HG03039 (cell line): ENCODE results near the gene OR1M1.
"Not testable (repeated sequence)": the region's sequence is repeated elsewhere in the genome, so short reads cannot be mapped to it uniquely, and the experiment has no call there.

Experiments
- ATAC-seq: cut with Tn5 transposase; IDR thresholded peaks from one replicate; pipeline ENCODE4 v1.9.1; 2021; ENCODE audit warnings: mild to moderate bottlenecking, moderate library complexity; ENCODE audit not compliant: unreplicated experiment

The OR1M1 gene

GRCh38 chr19:9086761-9087160 lies at the start of gene OR1M1:
Gene OR1M1, plus strand, starts transcription at chr19:9087061. Its CDS starts 6,184 bp downstream, at chr19:9093245.
- no peak for ATAC-seq

- no peak for ATAC-seq
These were observed 49.3 kb upstream of the OR1M1 start for GRCh38 chr19:9037400-9038062.

GRCh38 chr19:9039728-9040127 lies 47.1 kb upstream of the OR1M1 start:
- no peak for ATAC-seq

- no peak for ATAC-seq
These were observed 46.7 kb upstream of the OR1M1 start for GRCh38 chr19:9040131-9040530.

- no peak for ATAC-seq
These were observed 45.8 kb upstream of the OR1M1 start for GRCh38 chr19:9041023-9041422.

- no peak for ATAC-seq
These were observed 43.3 kb upstream of the OR1M1 start for GRCh38 chr19:9043524-9043923.

- ATAC-seq: no peak
These were observed 42.4 kb upstream of the OR1M1 start for GRCh38 chr19:9044449-9044848.

GRCh38 chr19:9046694-9047093 lies 40.2 kb upstream of the OR1M1 start:
- ATAC-seq: no peak

- ATAC-seq: no peak
These were observed 34.0 kb upstream of the OR1M1 start for GRCh38 chr19:9052894-9053293.

- ATAC-seq: not testable (repeated sequence)
These were observed 33.2 kb upstream of the OR1M1 start for GRCh38 chr19:9053674-9054073.

- no peak for ATAC-seq
These were observed 32.7 kb upstream of the OR1M1 start for GRCh38 chr19:9054207-9054606.

GRCh38 chr19:9054765-9055164 lies 32.1 kb upstream of the OR1M1 start:
- no peak for ATAC-seq

- ATAC-seq: not testable (repeated sequence)
These were observed 30.7 kb upstream of the OR1M1 start for GRCh38 chr19:9056131-9056530.

GRCh38 chr19:9057505-9058258 lies 29.2 kb upstream of the OR1M1 start:
- no peak for ATAC-seq

- no peak for ATAC-seq
These were observed 27.8 kb upstream of the OR1M1 start for GRCh38 chr19:9058905-9059667.

GRCh38 chr19:9060564-9061340 lies 26.1 kb upstream of the OR1M1 start:
- ATAC-seq: no peak

GRCh38 chr19:9061879-9062278 lies 25.0 kb upstream of the OR1M1 start:
- no peak for ATAC-seq

GRCh38 chr19:9065457-9066014 lies 21.3 kb upstream of the OR1M1 start:
- ATAC-seq: no peak

GRCh38 chr19:9070066-9070465 lies 16.8 kb upstream of the OR1M1 start:
- ATAC-seq: no peak

- ATAC-seq: not testable (repeated sequence)
These were observed 15.1 kb upstream of the OR1M1 start for GRCh38 chr19:9071720-9072119.

- no peak for ATAC-seq
These were observed 13.1 kb upstream of the OR1M1 start for GRCh38 chr19:9073806-9074205.
